HCT116 (cell line): ENCODE measurements around the gene PPY. TPM values are rescaled to one million over a fixed set of nuclear protein-coding genes. Genes with fewer than 3 reads are reported as not detected.
A peak's percentile ranks its signal among the peaks of the same experiment; 100 is the strongest.

Source experiments
- ATAC-seq: fragments of 200-7000 bp; cut with Tn5 transposase; 2 replicates; pipeline ENCODE4 v1.9.1; 2020; ENCODE audit warnings: mild to moderate bottlenecking, moderate library complexity
- BruUV-seq: library from RNA; stranded (reverse); fragments of 400-500 nt; replicated peaks from 2 replicates; lab custom pipeline; 2021; lab: Mats Ljungman, UMichigan
- CTCF ChIA-PET: fragments of 300-600 bp; sonication (Branson Sonifier 250); formaldehyde crosslinking; loops from one replicate; lab custom pipeline; 2021; ENCODE audit warnings: antibody characterized with exemption; lab: Charles Lee
- POLR2A ChIA-PET: fragments of 300-600, 350-600 bp; sonication (Branson Sonifier 250); formaldehyde crosslinking; loops from one replicate; lab custom pipeline; 2021; ENCODE audit warnings: antibody characterized with exemption; lab: Charles Lee
- RAD21 ChIA-PET, 2 experiments: fragments of 300-600 bp; sonication (Branson Sonifier 250); formaldehyde crosslinking; loops; one replicate each; lab custom pipeline; 2023; ENCODE audit warnings: low total read pairs in 2 of 2; ENCODE audit not compliant: uncharacterized antibody in 2 of 2, unreplicated experiment in 2 of 2, low non-redundant PET in 1 of 2; lab: Charles Lee
- DNase-seq: peaks from one replicate; pipeline ENCODE4 v3.0.0-alpha.2; 2010; ENCODE audit warnings: low read depth, low spot score
- H2AFZ ChIP-seq: fragments of 200-600 bp; shearing (Covaris generic), sonication (generic); 2 replicates; pipeline ENCODE4 v1.6.1; 2017; ENCODE audit warnings: low read depth, mixed run types, mixed read lengths, antibody characterized with exemption, low read length; ENCODE audit not compliant: poor library complexity, severe bottlenecking
- H3K27ac ChIP-seq: 2 replicates; pipeline ENCODE4 v1.5.1; 2012; ENCODE audit warnings: low read depth, low read length
- H3K27me3 ChIP-seq: fragments of 200-600 bp; sonication (generic); 2 replicates; pipeline ENCODE4 v1.6.1; 2016; ENCODE audit warnings: mixed run types, low read length, mixed read lengths; ENCODE audit not compliant: insufficient read depth
- H3K36me3 ChIP-seq, 2 experiments: fragments of 200-500 bp in 1 of 2; fragments of 200-600 bp in 1 of 2; sonication (Bioruptor generic) in 1 of 2; sonication (generic) in 1 of 2; 2 replicates each; pipeline versions ENCODE4 v1.5.1 to v1.6.1; 2014 to 2016; ENCODE audit warnings: low read length in 2 of 2, inconsistent platforms in 1 of 2, mixed read lengths in 1 of 2, mixed run types in 1 of 2; ENCODE audit not compliant: insufficient read depth in 2 of 2, control insufficient read depth in 1 of 2
- H3K4me1 ChIP-seq, 2 experiments: fragments of 200-600 bp in 1 of 2; sonication (generic) in 1 of 2; 2 replicates each; pipeline versions ENCODE4 v1.5.1 to v1.6.1; 2012 to 2017; ENCODE audit warnings: low read length in 2 of 2, inconsistent platforms in 1 of 2, mild to moderate bottlenecking in 1 of 2, mixed read lengths in 1 of 2, mixed run types in 1 of 2, moderate library complexity in 1 of 2; ENCODE audit not compliant: insufficient read depth in 2 of 2, control insufficient read depth in 1 of 2
- H3K4me2 ChIP-seq: fragments of 200-600 bp; sonication (generic); 2 replicates; pipeline ENCODE4 v1.6.1; 2017; ENCODE audit warnings: mixed run types, low read length, mixed read lengths
- H3K4me3 ChIP-seq, 2 experiments: fragments of 200-600 bp in 1 of 2; sonication (generic) in 1 of 2; replicated peaks in 1 of 2; 2 replicates each; pipeline ENCODE4 v1.5.1; 2011 to 2016; ENCODE audit warnings: low read length in 2 of 2, control low read depth in 1 of 2, low read depth in 1 of 2, mild to moderate bottlenecking in 1 of 2, mixed read lengths in 1 of 2, mixed run types in 1 of 2
- H3K79me2 ChIP-seq: fragments of 200-600 bp; sonication (generic); 2 replicates; pipeline ENCODE4 v1.6.1; 2017; ENCODE audit warnings: mild to moderate bottlenecking, mixed run types, low read length, moderate library complexity, mixed read lengths; ENCODE audit not compliant: insufficient read depth
- H3K9ac ChIP-seq: fragments of 200-600 bp; sonication (generic); 2 replicates; pipeline ENCODE4 v1.6.1; 2016; ENCODE audit warnings: low read length, mixed read lengths
- H3K9me2 ChIP-seq: fragments of 200-600 bp; sonication (generic), shearing (Covaris generic); 2 replicates; pipeline ENCODE4 v1.6.1; 2017; ENCODE audit warnings: mixed run types, mild to moderate bottlenecking, moderate library complexity; ENCODE audit not compliant: insufficient read depth
- H3K9me3 ChIP-seq, 2 experiments: fragments of 200-500 bp in 1 of 2; fragments of 200-600 bp in 1 of 2; sonication (Bioruptor generic) in 1 of 2; sonication (generic) in 1 of 2; 2 replicates each; pipeline ENCODE4 v1.6.1; 2014 to 2017; ENCODE audit warnings: low read length in 2 of 2, mixed read lengths in 2 of 2, inconsistent platforms in 1 of 2, low read depth in 1 of 2, mild to moderate bottlenecking in 1 of 2, mixed run types in 1 of 2, moderate library complexity in 1 of 2; ENCODE audit not compliant: control insufficient read depth in 1 of 2, insufficient read depth in 1 of 2
- H4K20me1 ChIP-seq: fragments of 200-600 bp; sonication (generic), shearing (Covaris generic); 2 replicates; pipeline ENCODE4 v1.6.1; 2017; ENCODE audit warnings: mixed run types, mild to moderate bottlenecking, moderate library complexity; ENCODE audit not compliant: insufficient read depth
- ATF3 ChIP-seq: IDR thresholded peaks from 2 replicates; pipeline ENCODE4 v1.6.1; 2012
- CBX3 ChIP-seq: IDR thresholded peaks from 2 replicates; pipeline ENCODE4 v1.6.1; 2012; ENCODE audit warnings: low read depth
- CTCF ChIP-seq, 3 experiments: fragments of 200-600 bp in 1 of 3; sonication (generic) in 1 of 3; IDR thresholded peaks in 2 of 3; conservative IDR thresholded peaks in 1 of 3; 2 replicates each; pipeline ENCODE4 v1.5.1; 2012 to 2017; ENCODE audit warnings: low read depth in 2 of 3, low read length in 2 of 3, antibody characterized with exemption in 1 of 3, borderline replicate concordance in 1 of 3, control low read depth in 1 of 3, mild to moderate bottlenecking in 1 of 3, mixed read lengths in 1 of 3, mixed run types in 1 of 3, moderate library complexity in 1 of 3; ENCODE audit not compliant: insufficient read depth in 1 of 3
- EGR1 ChIP-seq: IDR thresholded peaks from 2 replicates; pipeline ENCODE4 v1.6.1; 2012; ENCODE audit warnings: low read depth
- ELF1 ChIP-seq: IDR thresholded peaks from 2 replicates; pipeline ENCODE4 v1.6.1; 2012; ENCODE audit warnings: low read depth, borderline replicate concordance
- EZH2 ChIP-seq: fragments of 200-600 bp; sonication (generic); IDR thresholded peaks from 2 replicates; pipeline ENCODE4 v1.6.1; 2017; ENCODE audit warnings: antibody characterized with exemption, mixed run types
- EZH2phosphoT487 ChIP-seq: fragments of 200-600 bp; IDR thresholded peaks from 2 replicates; pipeline ENCODE4 v1.6.1; 2018; ENCODE audit warnings: antibody characterized with exemption, borderline replicate concordance
- FOSL1 ChIP-seq: IDR thresholded peaks from 2 replicates; pipeline ENCODE4 v1.6.1; 2012; ENCODE audit warnings: low read depth
- JUND ChIP-seq: IDR thresholded peaks from 2 replicates; pipeline ENCODE4 v1.6.1; 2012
- MAX ChIP-seq: IDR thresholded peaks from 2 replicates; pipeline ENCODE4 v1.6.1; 2012
- POLR2A ChIP-seq: IDR thresholded peaks from 2 replicates; pipeline ENCODE4 v1.7.0; 2011; ENCODE audit warnings: borderline replicate concordance; ENCODE audit not compliant: insufficient read depth, insufficient read length; ENCODE audit errors: extremely low read depth
- POLR2AphosphoS5 ChIP-seq: IDR thresholded peaks from 2 replicates; pipeline ENCODE4 v1.6.1; 2011; ENCODE audit warnings: mild to moderate bottlenecking, low read depth, low read length, moderate library complexity
- REST ChIP-seq: IDR thresholded peaks from 2 replicates; pipeline ENCODE4 v1.6.1; 2012; ENCODE audit warnings: low read depth
- SIN3A ChIP-seq: IDR thresholded peaks from 2 replicates; pipeline ENCODE4 v1.6.1; 2012; ENCODE audit warnings: low read depth
- SP1 ChIP-seq: IDR thresholded peaks from 2 replicates; pipeline ENCODE4 v1.6.1; 2012; ENCODE audit warnings: low read depth
- SRF ChIP-seq: IDR thresholded peaks from 2 replicates; pipeline ENCODE4 v1.6.1; 2012; ENCODE audit warnings: low read depth
- TCF7L2 ChIP-seq: IDR thresholded peaks from 2 replicates; pipeline ENCODE4 v1.7.0; 2011; ENCODE audit warnings: borderline replicate concordance, inconsistent platforms; ENCODE audit not compliant: insufficient read depth, insufficient read length; ENCODE audit errors: extremely low read depth
- YY1 ChIP-seq: IDR thresholded peaks from 2 replicates; pipeline ENCODE4 v1.6.1; 2011; ENCODE audit warnings: low read length, low read depth, moderate library complexity, mild to moderate bottlenecking; ENCODE audit not compliant: insufficient replicate concordance; ENCODE audit errors: extremely low read depth
- ZNF274 ChIP-seq: fragments of 200-500 bp; sonication (Bioruptor generic); IDR thresholded peaks from 2 replicates; pipeline ENCODE4 v1.6.1; 2014; ENCODE audit warnings: mild to moderate bottlenecking, low read depth, low read length, inconsistent platforms
- intact Hi-C: fragments of 100-400 bp; cut with micrococcal nuclease; formaldehyde crosslinking; loops from 2 replicates; pipeline ENCODE4 v1.10.0; 2022
- total RNA-seq: library from RNA; stranded (reverse); gene quantifications from one replicate; pipeline ENCODE4 v1.2.1, GENCODE V29; 2021; ENCODE audit not compliant: unreplicated experiment

Gene PPY
- total RNA-seq, 1 experiment from 2014 or later = not detected

GRCh38 chr17:43938838-43939182, 3.5 kb downstream of the PPY start:
- DNase-seq (no peak), ATAC-seq (no peak)
- no peak for TF ChIP-seq CTCF (IDR thresholded peaks at IDR 0.05 in 2 of 3, conservative IDR thresholded peaks at IDR 0.05 in 1 of 3; ENCODE audit: borderline replicate concordance in 1 of 3, insufficient read depth in 1 of 3, low read depth in 2 of 3, low read length in 2 of 3)
- TF ChIP-seq EGR1 = no peak
- TF ChIP-seq YY1 = no peak
- no peak for TF ChIP-seq POLR2AphosphoS5
- no peak for TF ChIP-seq EZH2phosphoT487
- TF ChIP-seq TCF7L2 = no peak
- TF ChIP-seq EZH2 = no peak
- no peak for TF ChIP-seq CBX3
- no peak for TF ChIP-seq SIN3A
- no peak for TF ChIP-seq MAX
- no peak for TF ChIP-seq SRF
- TF ChIP-seq FOSL1 = no peak
- TF ChIP-seq ZNF274 = no peak
- TF ChIP-seq ELF1 = no peak
- TF ChIP-seq REST = no peak
- TF ChIP-seq JUND = no peak
- no peak for TF ChIP-seq SP1
- TF ChIP-seq POLR2A = no peak
- no peak for TF ChIP-seq ATF3
- Histone ChIP-seq H4K20me1 (no peaks in the 10 kb centered on the region), H3K36me3 (no peaks in the 10 kb centered on the region), H3K9ac (no peak overlapping the region), H3K27me3 (no peaks in the 10 kb centered on the region), H3K79me2 (no peaks in the 10 kb centered on the region), H3K27ac (no peak overlapping the region), H3K4me1 (peaks cover 0 to 19% of the 10 kb centered on the region in 2 experiments; a peak in 2 of 4 replicates), H3K4me2 (0 out of 2 replicates have a peak overlapping the region, but pooled peaks have one; percentile 19), H3K4me3 (no peak overlapping the region), H3K9me3 (no peaks in the 10 kb centered on the region), H3K9me2 (no peaks in the 10 kb centered on the region), H2AFZ (no peak overlapping the region)
- CTCF ChIA-PET = no interaction called here
- POLR2A ChIA-PET = no interaction called here
- BruUV-seq = no TSS peak
- intact Hi-C loops = no loop called here
- RAD21 ChIA-PET = no interaction called here
